Measurements from ENCODE around the gene FAS.

The FAS gene

DNA sequence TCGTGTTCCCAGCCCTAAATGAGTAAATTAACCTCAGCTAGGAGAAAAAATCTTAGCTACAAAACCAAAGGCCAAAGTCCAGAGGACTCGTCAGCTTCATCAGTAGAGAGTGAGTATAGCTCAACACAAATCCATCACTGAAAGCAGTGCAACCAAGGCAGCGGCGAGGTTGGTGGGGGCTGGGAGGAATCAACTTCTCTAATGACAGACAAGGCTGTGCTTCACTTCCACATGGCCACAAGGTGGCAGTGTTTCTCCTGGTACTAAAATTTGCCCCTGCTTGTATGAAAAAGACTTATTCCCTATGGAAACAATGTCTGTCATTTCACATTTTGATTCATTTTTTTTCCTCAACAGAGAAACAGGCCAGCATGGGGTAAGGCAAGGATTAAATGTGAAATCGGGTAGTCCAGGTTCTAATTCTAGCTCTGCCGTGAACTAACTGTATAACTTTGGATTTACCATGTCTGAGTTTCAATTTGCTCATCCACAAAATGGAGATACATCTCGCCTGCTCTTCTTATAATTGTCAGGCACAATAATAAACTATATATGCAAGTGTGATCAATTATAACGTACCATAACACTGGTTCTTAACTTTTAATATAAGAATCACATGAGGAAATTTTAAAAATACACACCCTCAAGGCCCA, 39.3 kb downstream of the FAS start:
- Histone ChIP-seq H3K36me3 (no peaks in the 10 kb centered on the region), H3K4me1 (no peaks in the 10 kb centered on the region), H3K9me3 (no peaks in the 10 kb centered on the region), H3K27ac (no peak overlapping the region), H3K4me2 (no peak overlapping the region), H4K20me1 (no peaks in the 10 kb centered on the region), H3K9ac (no peak overlapping the region), H3K27me3 (no peaks in the 10 kb centered on the region), H3K4me3 (no peak overlapping the region)
- no peak for TF ChIP-seq Cebpa-rat (IDR thresholded peaks at IDR 0.05)

DNA sequence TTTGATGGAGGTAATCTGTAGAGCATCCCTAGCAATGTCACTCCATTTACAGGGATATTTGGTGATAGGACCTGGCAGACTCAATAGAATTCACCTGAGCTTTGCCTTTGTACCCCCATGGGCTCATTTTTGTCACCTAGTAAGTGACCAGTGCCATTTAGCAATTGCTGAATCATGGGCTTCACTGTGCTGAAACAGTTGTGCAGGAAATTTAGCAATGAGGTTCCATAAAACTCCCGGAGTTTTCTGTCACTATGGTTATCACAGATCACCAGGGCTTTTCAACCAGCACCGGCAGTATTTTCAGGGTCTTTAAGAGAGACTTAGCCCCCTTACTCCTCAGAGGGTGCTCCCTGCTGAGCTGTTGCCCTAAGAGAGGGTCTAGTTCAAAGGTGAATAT, 40.2 kb downstream of the FAS start:
- TF ChIP-seq Cebpa-rat (IDR thresholded peaks at IDR 0.05): no peak
- no peak overlapping the region for H3K4me3 ChIP-seq
- H3K9ac ChIP-seq: no peak overlapping the region
- H3K36me3 ChIP-seq: no peaks in the 10 kb centered on the region
- no peaks in the 10 kb centered on the region for H3K27me3 ChIP-seq
- no peaks in the 10 kb centered on the region for H3K4me1 ChIP-seq
- H3K9me3 ChIP-seq: no peaks in the 10 kb centered on the region
- H4K20me1 ChIP-seq: no peaks in the 10 kb centered on the region
- H3K27ac ChIP-seq: no peak overlapping the region
- no peak overlapping the region for H3K4me2 ChIP-seq

DNA sequence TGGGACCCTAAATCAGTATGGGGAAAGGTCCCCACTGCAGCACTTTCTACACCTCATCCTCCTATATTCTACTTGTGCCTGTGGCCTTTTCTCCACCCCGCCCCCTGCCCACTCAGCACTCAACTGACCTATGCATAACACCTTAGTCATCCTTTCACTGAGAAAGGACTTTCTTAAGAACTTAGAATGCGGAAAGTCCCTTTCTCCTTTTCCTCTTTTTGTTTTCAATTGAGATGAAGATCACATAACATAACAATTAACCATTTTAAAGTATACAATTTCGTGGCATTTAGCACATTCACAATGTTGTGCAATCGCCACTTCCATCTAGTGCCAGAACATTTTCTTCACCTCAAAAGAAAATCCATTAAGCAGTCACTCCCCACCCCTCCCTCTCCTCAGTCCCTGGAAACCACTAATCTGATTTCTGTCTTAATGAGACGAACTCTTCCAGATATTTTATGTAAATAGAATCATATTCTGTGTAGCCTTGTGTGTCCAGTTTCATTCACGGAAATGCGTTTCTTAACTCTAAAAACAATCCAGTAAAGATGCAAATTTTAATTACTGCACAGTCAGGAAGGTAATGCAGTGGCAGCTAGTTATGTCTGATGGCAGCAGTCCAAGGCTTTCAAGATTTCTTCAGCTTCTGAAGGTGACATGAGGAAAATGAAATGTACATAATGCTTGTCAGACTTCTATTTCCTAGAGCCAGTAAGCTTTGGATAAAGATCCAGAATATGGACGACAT, 41.7 kb downstream of the FAS start:
- H3K9ac ChIP-seq: no peak overlapping the region
- H3K27me3 ChIP-seq: no peaks in the 10 kb centered on the region
- no peaks in the 10 kb centered on the region for H3K9me3 ChIP-seq
- H3K4me2 ChIP-seq: no peak overlapping the region
- H3K4me1 ChIP-seq: no peaks in the 10 kb centered on the region
- H4K20me1 ChIP-seq: no peaks in the 10 kb centered on the region
- H3K27ac ChIP-seq: no peak overlapping the region
- no peaks in the 10 kb centered on the region for H3K36me3 ChIP-seq
- no peak overlapping the region for H3K4me3 ChIP-seq
- TF ChIP-seq Cebpa-rat (IDR thresholded peaks at IDR 0.05): no peak

DNA sequence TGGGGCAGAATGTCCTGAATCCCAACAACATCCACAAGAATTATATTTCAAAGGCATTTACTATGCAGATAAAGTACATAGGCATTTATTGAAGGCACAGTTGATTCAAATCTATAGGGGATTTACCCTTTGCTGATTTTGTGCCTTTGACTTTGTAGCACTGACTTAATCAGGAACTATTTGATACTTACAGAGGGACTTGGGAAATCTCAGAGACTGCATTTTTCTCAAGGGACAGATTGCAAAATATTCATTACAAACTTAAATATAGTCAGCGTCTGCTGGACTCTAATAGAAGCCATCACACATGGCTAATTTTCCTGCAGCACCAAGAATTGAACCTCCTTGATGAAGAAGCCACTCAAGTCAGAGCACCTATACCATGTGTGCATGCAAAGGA, 44.9 kb downstream of the FAS start:
- no peak for TF ChIP-seq Cebpa-rat (IDR thresholded peaks at IDR 0.05)
- Histone ChIP-seq H3K27ac (no peak overlapping the region), H3K4me2 (no peak overlapping the region)

DNA sequence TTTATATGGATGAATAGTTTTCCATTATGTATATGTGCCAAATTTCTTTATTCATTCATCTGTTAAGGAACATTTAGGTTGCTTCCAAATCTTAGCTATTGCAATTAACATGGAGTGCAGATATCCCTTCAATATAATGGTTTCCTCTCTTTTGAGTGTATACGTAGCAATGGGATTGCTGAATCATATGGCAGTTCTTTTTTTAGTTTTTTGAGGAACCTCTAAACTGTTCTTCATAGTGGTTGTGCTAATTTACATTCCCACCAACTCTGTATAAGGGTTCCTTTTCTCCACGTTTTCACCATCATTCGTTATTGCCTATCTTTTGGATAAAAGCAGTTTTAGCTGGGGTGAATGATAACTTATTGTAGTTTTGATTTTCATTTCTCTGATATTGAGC, 46.5 kb downstream of the FAS start:
- no peak for TF ChIP-seq Cebpa-rat (IDR thresholded peaks at IDR 0.05)
- Histone ChIP-seq H4K20me1 (no peaks in the 10 kb centered on the region), H3K9ac (no peak overlapping the region), H3K4me3 (no peak overlapping the region), H3K27ac (no peak overlapping the region), H3K9me3 (no peaks in the 10 kb centered on the region), H3K27me3 (no peaks in the 10 kb centered on the region), H3K4me2 (no peak overlapping the region), H3K36me3 (no peaks in the 10 kb centered on the region), H3K4me1 (no peaks in the 10 kb centered on the region)

More for the DNA sequence above, 44.9 kb downstream of the FAS start:
- Histone ChIP-seq H4K20me1 (no peaks in the 10 kb centered on the region), H3K9me3 (no peaks in the 10 kb centered on the region), H3K4me1 (no peaks in the 10 kb centered on the region), H3K36me3 (no peaks in the 10 kb centered on the region), H3K4me3 (no peak overlapping the region), H3K27me3 (no peaks in the 10 kb centered on the region), H3K9ac (no peak overlapping the region)

DNA sequence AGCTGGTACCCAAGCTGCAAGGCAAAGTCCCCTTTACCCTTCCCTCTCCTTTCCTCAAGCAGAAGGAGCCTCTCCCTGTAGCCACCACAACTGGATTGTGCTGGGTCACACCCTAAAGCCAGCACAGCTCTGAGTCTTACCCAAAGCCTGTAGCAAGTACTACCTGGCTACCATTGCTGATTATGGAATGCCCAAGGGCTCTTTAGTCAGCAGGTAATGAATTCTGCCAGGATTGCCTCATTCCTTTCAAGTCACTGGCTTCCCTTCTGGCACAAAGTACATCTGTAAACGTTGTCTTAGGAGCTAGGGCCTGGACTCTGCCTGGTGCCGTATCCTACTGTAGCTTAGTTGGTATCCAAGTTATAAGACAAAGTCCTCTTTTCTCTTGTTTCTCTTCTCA, 52.0 kb downstream of the FAS start:
- Histone ChIP-seq H3K4me3 (no peak overlapping the region), H3K4me2 (no peak overlapping the region)

DNA sequence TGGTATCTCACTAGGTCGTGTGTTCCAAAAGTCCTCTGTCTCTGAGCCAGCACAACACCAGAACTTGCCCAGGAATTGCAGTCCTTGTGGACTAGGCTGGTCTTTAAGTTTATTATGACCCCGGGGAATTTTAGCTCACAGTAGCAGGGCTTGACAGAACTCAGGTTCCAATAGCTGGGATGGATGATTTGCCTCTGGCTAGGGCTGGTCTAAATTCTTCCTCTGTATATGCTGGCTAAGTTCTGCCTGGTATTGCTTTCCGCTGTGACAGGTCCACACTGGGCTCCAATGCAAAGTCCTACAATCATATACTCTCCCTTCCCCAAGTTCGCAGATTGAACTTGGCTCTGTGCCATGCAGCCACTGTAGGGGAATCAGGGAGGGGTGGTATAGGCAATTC, 52.5 kb downstream of the FAS start:
- Histone ChIP-seq H3K36me3 (no peaks in the 10 kb centered on the region), H3K4me3 (no peak overlapping the region), H3K9ac (no peak overlapping the region), H3K27me3 (no peaks in the 10 kb centered on the region), H3K4me2 (no peak overlapping the region), H4K20me1 (no peaks in the 10 kb centered on the region), H3K9me3 (no peaks in the 10 kb centered on the region), H3K4me1 (no peaks in the 10 kb centered on the region), H3K27ac (no peak overlapping the region)
- no peak for TF ChIP-seq Cebpa-rat (IDR thresholded peaks at IDR 0.05)

More for the DNA sequence above, 52.0 kb downstream of the FAS start:
- Histone ChIP-seq H3K4me1 (no peaks in the 10 kb centered on the region), H4K20me1 (no peaks in the 10 kb centered on the region), H3K9me3 (no peaks in the 10 kb centered on the region), H3K9ac (no peak overlapping the region), H3K27me3 (no peaks in the 10 kb centered on the region), H3K36me3 (no peaks in the 10 kb centered on the region), H3K27ac (no peak overlapping the region)
- no peak for TF ChIP-seq Cebpa-rat (IDR thresholded peaks at IDR 0.05)

DNA sequence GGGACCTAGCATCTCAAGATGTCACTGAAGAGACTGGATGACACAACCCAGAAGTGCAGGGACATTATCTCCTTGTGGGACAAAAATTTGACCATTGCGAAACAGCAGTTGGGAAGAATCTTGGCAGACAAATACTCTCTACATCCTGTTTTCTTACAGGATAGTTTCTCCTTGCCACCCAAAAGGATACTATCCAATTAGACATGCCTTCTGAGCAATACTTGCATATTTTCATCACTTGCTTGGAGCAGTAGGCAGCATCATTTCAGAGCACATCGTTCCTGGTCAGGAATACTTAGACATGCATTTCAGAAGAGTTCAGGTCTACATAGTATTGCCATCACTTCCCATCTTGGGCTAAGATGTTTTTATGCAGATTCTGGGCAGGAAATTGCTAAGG, 56.8 kb downstream of the FAS start:
- Histone ChIP-seq H3K4me1 (no peaks in the 10 kb centered on the region), H4K20me1 (no peaks in the 10 kb centered on the region), H3K9ac (no peak overlapping the region), H3K27me3 (no peaks in the 10 kb centered on the region), H3K4me2 (no peak overlapping the region), H3K36me3 (no peaks in the 10 kb centered on the region), H3K9me3 (no peaks in the 10 kb centered on the region), H3K4me3 (no peak overlapping the region), H3K27ac (no peak overlapping the region)
- TF ChIP-seq Cebpa-rat (IDR thresholded peaks at IDR 0.05): no peak

DNA sequence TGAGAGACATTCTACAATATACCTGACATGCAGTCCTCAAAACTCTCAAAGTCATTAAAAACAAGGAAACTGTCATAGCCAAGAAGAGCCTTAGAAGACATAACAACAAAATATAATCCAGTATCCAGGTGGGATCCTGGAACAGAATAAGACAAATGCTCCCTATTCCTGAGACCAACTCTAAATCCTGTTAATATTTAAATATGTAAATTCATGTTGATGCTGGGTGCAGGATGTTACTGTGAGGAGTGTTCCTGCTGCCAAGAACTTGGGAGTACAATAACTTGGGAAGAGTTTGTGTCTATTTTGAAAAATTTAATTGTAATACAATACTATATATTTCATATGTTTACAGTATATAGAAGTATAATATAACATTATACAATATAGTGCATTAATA, 61.0 kb downstream of the FAS start:
- H3K4me1 ChIP-seq: no peaks in the 10 kb centered on the region
- H3K27ac ChIP-seq: no peak overlapping the region
- no peaks in the 10 kb centered on the region for H4K20me1 ChIP-seq
- no peak overlapping the region for H3K4me3 ChIP-seq
- H3K36me3 ChIP-seq: no peaks in the 10 kb centered on the region
- H3K4me2 ChIP-seq: no peak overlapping the region
- H3K9me3 ChIP-seq: no peaks in the 10 kb centered on the region
- H3K9ac ChIP-seq: no peak overlapping the region
- no peaks in the 10 kb centered on the region for H3K27me3 ChIP-seq
- TF ChIP-seq Cebpa-rat (IDR thresholded peaks at IDR 0.05): no peak

DNA sequence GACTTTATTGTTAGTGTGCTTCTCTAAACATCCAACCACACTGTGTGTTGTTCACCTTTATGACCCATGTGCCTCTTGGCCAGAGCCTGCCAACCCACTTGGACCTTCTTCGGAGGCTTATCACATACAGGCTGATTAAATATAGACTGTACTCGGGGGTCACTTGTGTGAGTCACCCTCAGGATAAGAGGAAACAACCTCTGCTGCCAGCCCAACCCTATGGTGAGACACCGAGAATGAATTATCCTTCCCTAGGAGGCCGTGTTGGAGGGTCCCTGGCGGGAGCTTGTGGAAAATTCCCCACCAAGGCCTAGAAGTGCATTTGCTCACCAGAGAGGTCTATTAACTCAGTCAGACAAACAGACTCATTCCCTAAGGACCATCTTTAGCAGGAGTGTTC, 63.0 kb downstream of the FAS start:
- Histone ChIP-seq H3K9ac (no peak overlapping the region), H4K20me1 (no peaks in the 10 kb centered on the region), H3K9me3 (no peaks in the 10 kb centered on the region), H3K4me3 (no peak overlapping the region), H3K27me3 (no peaks in the 10 kb centered on the region), H3K36me3 (no peaks in the 10 kb centered on the region), H3K4me2 (no peak overlapping the region), H3K27ac (no peak overlapping the region), H3K4me1 (no peaks in the 10 kb centered on the region)
- TF ChIP-seq Cebpa-rat (IDR thresholded peaks at IDR 0.05): no peak

Data from BLaER1 (cell line).